SK-N-SH (cell line): ENCODE measurements around the gene WWOX. TPM values are rescaled to one million over a fixed set of nuclear protein-coding genes. Genes with fewer than 3 reads are reported as not detected.

Experiments used
- CTCF ChIA-PET: fragments of 300-600, 350-600 bp; formaldehyde crosslinking; extraction: SDS; loops from one replicate; lab custom pipeline; 2021; lab: Yijun Ruan, JAX
- POLR2A ChIA-PET: fragments of 350-600 bp; sonication (Branson Sonifier 250); formaldehyde crosslinking; extraction: SDS; loops from one replicate; lab custom pipeline; 2020; ENCODE audit warnings: antibody characterized with exemption, inconsistent platforms; lab: Yijun Ruan, JAX
- DNase-seq: peaks from one replicate; pipeline ENCODE4 v3.0.0; 2012
- H2AFZ ChIP-seq: fragments of 200-600 bp; sonication (generic); 2 replicates; pipeline ENCODE4 v1.8.1; 2016; ENCODE audit warnings: antibody characterized with exemption, mild to moderate bottlenecking, low read depth
- H3F3A ChIP-seq: fragments of 200-600 bp; sonication (generic); replicated peaks from 2 replicates; pipeline ENCODE3; 2016; ENCODE audit warnings: antibody characterized with exemption, mild to moderate bottlenecking; ENCODE audit not compliant: insufficient read depth
- H3K27ac ChIP-seq, 2 experiments: fragments of 200-500 bp in 1 of 2; fragments of 200-600 bp in 1 of 2; sonication (Bioruptor generic) in 1 of 2; sonication (generic), shearing (Covaris generic) in 1 of 2; 2 replicates each; pipeline versions ENCODE4 v1.5.1 to v1.6.1; 2014 to 2016; ENCODE audit warnings: low read depth in 2 of 2, inconsistent platforms in 1 of 2, low read length in 1 of 2, mild to moderate bottlenecking in 1 of 2, mixed read lengths in 1 of 2
- H3K27me3 ChIP-seq: fragments of 200-600 bp; sonication (generic), shearing (Covaris generic); 2 replicates; pipeline ENCODE4 v1.6.1; 2016; ENCODE audit warnings: mixed run types; ENCODE audit not compliant: insufficient read depth
- H3K36me3 ChIP-seq, 2 experiments: fragments of 200-500 bp in 1 of 2; fragments of 200-600 bp in 1 of 2; sonication (Bioruptor generic) in 1 of 2; sonication (generic) in 1 of 2; replicated peaks in 1 of 2; 2 replicates each; pipeline versions ENCODE3 to v1.5.1; 2014 to 2016; ENCODE audit warnings: low read length in 1 of 2, mild to moderate bottlenecking in 1 of 2; ENCODE audit not compliant: insufficient read depth in 2 of 2, control insufficient read depth in 1 of 2
- H3K4me1 ChIP-seq, 2 experiments: fragments of 200-500 bp in 1 of 2; fragments of 200-600 bp in 1 of 2; sonication (Bioruptor generic) in 1 of 2; sonication (generic), shearing (Covaris generic) in 1 of 2; 2 replicates each; pipeline versions ENCODE4 v1.5.1 to v1.6.1; 2014 to 2016; ENCODE audit warnings: low read depth in 1 of 2, low read length in 1 of 2, mixed run types in 1 of 2; ENCODE audit not compliant: insufficient read depth in 2 of 2, control insufficient read depth in 1 of 2
- H3K4me2 ChIP-seq: fragments of 200-600 bp; sonication (generic), shearing (Covaris generic); 2 replicates; pipeline ENCODE4 v1.6.1; 2017; ENCODE audit warnings: mixed run types
- H3K4me3 ChIP-seq, 2 experiments: fragments of 200-500 bp in 1 of 2; fragments of 200-600 bp in 1 of 2; sonication (Bioruptor generic) in 1 of 2; sonication (generic), shearing (Covaris generic) in 1 of 2; 2 replicates each; pipeline versions ENCODE4 v1.5.1 to v1.8.1; 2014 to 2016; ENCODE audit warnings: low read depth in 2 of 2, inconsistent platforms in 1 of 2, low read length in 1 of 2, mild to moderate bottlenecking in 1 of 2, mixed read lengths in 1 of 2, moderate library complexity in 1 of 2
- H3K79me2 ChIP-seq: fragments of 200-600 bp; sonication (generic); 2 replicates; pipeline ENCODE4 v1.8.1; 2017; ENCODE audit warnings: mild to moderate bottlenecking; ENCODE audit not compliant: insufficient read depth
- H3K9ac ChIP-seq: fragments of 200-600 bp; sonication (generic); 2 replicates; pipeline ENCODE4 v1.6.1; 2017; ENCODE audit warnings: mixed run types
- H3K9me2 ChIP-seq: fragments of 200-600 bp; sonication (generic); 2 replicates; pipeline ENCODE4 v1.6.1; 2017; ENCODE audit warnings: mixed run types
- H3K9me3 ChIP-seq: fragments of 200-600 bp; sonication (generic); 2 replicates; pipeline ENCODE4 v1.6.1; 2017; ENCODE audit warnings: mixed run types, mild to moderate bottlenecking, moderate library complexity
- H4K20me1 ChIP-seq: fragments of 200-600 bp; sonication (generic); 2 replicates; pipeline ENCODE4 v1.6.1; 2017; ENCODE audit warnings: mild to moderate bottlenecking, mixed run types; ENCODE audit not compliant: insufficient read depth
- ELF1 ChIP-seq: IDR thresholded peaks from 2 replicates; pipeline ENCODE4 v1.4.0; 2012
- EP300 ChIP-seq, 2 experiments: IDR thresholded peaks; 2 replicates each; pipeline versions ENCODE4 v1.4.0 to v1.6.1; 2012; ENCODE audit warnings: borderline replicate concordance in 1 of 2, low read depth in 1 of 2, low read length in 1 of 2
- EZH2phosphoT487 ChIP-seq: fragments of 200-600 bp; sonication (generic); IDR thresholded peaks from 2 replicates; pipeline ENCODE4 v1.6.1; 2017; ENCODE audit warnings: low read depth, mixed run types, mild to moderate bottlenecking, antibody characterized with exemption, moderate library complexity, borderline replicate concordance
- JUND ChIP-seq: IDR thresholded peaks from 2 replicates; pipeline ENCODE4 v1.4.0; 2012
- MEF2A ChIP-seq: IDR thresholded peaks from 2 replicates; pipeline ENCODE4 v1.4.0; 2012; ENCODE audit warnings: low read depth, borderline replicate concordance
- REST ChIP-seq: IDR thresholded peaks from 2 replicates; pipeline ENCODE4 v1.6.1; 2012; ENCODE audit warnings: mild to moderate bottlenecking, low read depth, low read length, moderate library complexity
- RFX5 ChIP-seq: IDR thresholded peaks from 2 replicates; pipeline ENCODE4 v1.6.1; 2012; ENCODE audit warnings: mild to moderate bottlenecking, improper control_type of control experiment, low read length
- RXRA ChIP-seq: IDR thresholded peaks from 2 replicates; pipeline ENCODE4 v1.4.0; 2012; ENCODE audit warnings: low read depth, mild to moderate bottlenecking, borderline replicate concordance
- SIN3A ChIP-seq: IDR thresholded peaks from 2 replicates; pipeline ENCODE4 v1.6.1; 2012; ENCODE audit warnings: low read depth, mild to moderate bottlenecking, low read length, moderate library complexity, borderline replicate concordance
- SMC3 ChIP-seq: IDR thresholded peaks from 2 replicates; pipeline ENCODE4 v1.6.1; 2012; ENCODE audit warnings: low read depth, low read length, improper control_type of control experiment
- TAF1 ChIP-seq: IDR thresholded peaks from 2 replicates; pipeline ENCODE4 v1.6.1; 2012; ENCODE audit warnings: low read depth, mild to moderate bottlenecking, low read length, moderate library complexity, borderline replicate concordance
- TCF12 ChIP-seq: IDR thresholded peaks from 2 replicates; pipeline ENCODE4 v1.4.0; 2012
- TEAD4 ChIP-seq: IDR thresholded peaks from 2 replicates; pipeline ENCODE4 v1.4.0; 2012; ENCODE audit warnings: mild to moderate bottlenecking, borderline replicate concordance; ENCODE audit not compliant: insufficient read depth
- USF2 ChIP-seq: fragments of 150-350 bp; IDR thresholded peaks from 2 replicates; pipeline ENCODE4 v1.6.1; 2017; ENCODE audit warnings: antibody characterized with exemption, low read length, low read depth, borderline replicate concordance
- ZBTB33 ChIP-seq: IDR thresholded peaks from 2 replicates; pipeline ENCODE4 v1.4.0; 2012; ENCODE audit warnings: low read depth, borderline replicate concordance
- WGBS: methylation state at CpG from one replicate; pipeline ENCODE4 v1.1.6; 2017; ENCODE audit warnings: low lambda C conversion rate; 5-methylcytosine and 5-hydroxymethylcytosine counted together
- polyA plus RNA-seq, 3 experiments: library from polyadenylated mRNA; depleted of rRNA; stranded (reverse); fragments of >200 nt; gene quantifications; 2 replicates each; pipeline ENCODE4 v1.2.3, GENCODE V29; 2012
- TF ChIP-seq, protein P1 (sequence below): fragments of 150-350 bp; IDR thresholded peaks from 2 replicates; pipeline ENCODE4 v1.6.1; 2016; ENCODE audit warnings: mild to moderate bottlenecking, low read depth, low read length

The WWOX gene
- polyA plus RNA-seq, 1 of the 3 experiments (the other 2 are of a cell fraction), result 10.8 TPM

GRCh38 chr16:78919852-78920251 is 820.4 kb downstream of the WWOX start:
- no peaks in the 10 kb centered on the region for H3K36me3 ChIP-seq
- H3K4me1 ChIP-seq, result no peaks in the 10 kb centered on the region; a peak in 1 of 4 replicates
- WGBS, result 36% methylated on average over 7 of the region's 8 CpGs
- H3K27ac ChIP-seq, result no peak overlapping the region
- no peaks in the 10 kb centered on the region; the same call in 1 of the 2 replicates for H3K9me3 ChIP-seq
- H4K20me1 ChIP-seq, result no peaks in the 10 kb centered on the region
- no peak for DNase-seq
- H3K79me2 ChIP-seq, result no peaks in the 10 kb centered on the region
- CTCF ChIA-PET, result interaction anchor here (1.1 kb wide), 1 partner anchor 682 kb away, joined by 4 read pairs; no protein-coding TSS in a partner anchor
- POLR2A ChIA-PET, result no interaction called here
- H3K4me3 ChIP-seq, result no peak overlapping the region
- no peak for TF ChIP-seq RFX5
- no peak for TF ChIP-seq ELF1
- TF ChIP-seq ZBTB33, result no peak
- no peak for TF ChIP-seq TCF12
- TF ChIP-seq TAF1, result no peak
- no peak for TF ChIP-seq JUND
- no peak for TF ChIP-seq REST
- TF ChIP-seq MEF2A, result no peak
- TF ChIP-seq EP300 (IDR thresholded peaks at IDR 0.05; ENCODE audit: borderline replicate concordance in 1 of 2, low read depth in 1 of 2, low read length in 1 of 2), result no peak
- TF ChIP-seq, protein P1, sequence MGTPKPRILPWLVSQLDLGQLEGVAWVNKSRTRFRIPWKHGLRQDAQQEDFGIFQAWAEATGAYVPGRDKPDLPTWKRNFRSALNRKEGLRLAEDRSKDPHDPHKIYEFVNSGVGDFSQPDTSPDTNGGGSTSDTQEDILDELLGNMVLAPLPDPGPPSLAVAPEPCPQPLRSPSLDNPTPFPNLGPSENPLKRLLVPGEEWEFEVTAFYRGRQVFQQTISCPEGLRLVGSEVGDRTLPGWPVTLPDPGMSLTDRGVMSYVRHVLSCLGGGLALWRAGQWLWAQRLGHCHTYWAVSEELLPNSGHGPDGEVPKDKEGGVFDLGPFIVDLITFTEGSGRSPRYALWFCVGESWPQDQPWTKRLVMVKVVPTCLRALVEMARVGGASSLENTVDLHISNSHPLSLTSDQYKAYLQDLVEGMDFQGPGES, result no peak
- no peak for TF ChIP-seq SIN3A
- TF ChIP-seq SMC3, result no peak
- TF ChIP-seq EZH2phosphoT487, result no peak
- TF ChIP-seq USF2, result no peak
- TF ChIP-seq RXRA, result no peak
- no peak for TF ChIP-seq TEAD4
- no peaks in the 10 kb centered on the region for H3K9me2 ChIP-seq
- H3K4me2 ChIP-seq, result no peak overlapping the region
- H2AFZ ChIP-seq, result no peak overlapping the region
- H3K9ac ChIP-seq, result no peak overlapping the region
- H3F3A ChIP-seq, result no peaks in the 10 kb centered on the region
- no peaks in the 10 kb centered on the region for H3K27me3 ChIP-seq
